Gastroesophageal sphincter (tissue), 3 donors: ENCODE measurements around the gene RHEX.

ENCODE experiments used
- EP300 ChIP-seq: sonication (generic); formaldehyde crosslinking; IDR thresholded peaks from one replicate; pipeline ENCODE4 v1.6.1; 2017; ENCODE audit warnings: antibody characterized with exemption, mild to moderate bottlenecking
- POLR2A ChIP-seq, 2 donors: fragments of 450-650 bp; IDR thresholded peaks; one replicate each; pipeline ENCODE4 v1.6.1; 2017; ENCODE audit warnings: antibody characterized with exemption in 2 of 2, mild to moderate bottlenecking in 2 of 2, moderate library complexity in 1 of 2
- POLR2AphosphoS5 ChIP-seq: sonication (generic); formaldehyde crosslinking; IDR thresholded peaks from one replicate; pipeline ENCODE4 v1.6.1; 2017; ENCODE audit warnings: antibody characterized with exemption
- TF ChIP-seq, protein P1 (sequence below), 4 experiments: fragments of 200-600 bp in 2 of 4; fragments of 450-650 bp in 2 of 4; sonication (generic) in 1 of 4; IDR thresholded peaks; one replicate each; pipeline ENCODE4 v1.5.1; 2017 to 2019; ENCODE audit warnings: antibody characterized with exemption in 4 of 4, mild to moderate bottlenecking in 2 of 4, moderate library complexity in 2 of 4

DNA sequence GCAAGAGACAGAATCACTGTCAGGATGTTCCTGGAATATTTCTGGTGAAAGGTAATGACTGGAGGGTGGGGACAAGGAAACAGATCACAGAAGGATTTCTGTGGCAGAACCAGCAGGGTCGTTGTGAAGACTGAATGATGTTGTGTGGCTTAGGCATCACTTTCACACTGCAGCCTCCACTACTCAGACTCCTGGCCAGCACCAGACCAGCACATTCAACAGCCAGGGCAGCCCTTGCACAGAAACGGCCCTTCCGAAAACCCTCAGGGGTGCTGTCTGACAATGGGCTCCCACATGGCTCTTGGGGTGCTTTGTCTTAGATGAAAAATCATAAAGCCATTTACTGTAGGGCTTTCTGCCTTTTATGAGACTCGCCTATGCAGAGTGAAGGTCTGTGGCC is 46.0 kb upstream of the RHEX start:
- TF ChIP-seq, protein P1, sequence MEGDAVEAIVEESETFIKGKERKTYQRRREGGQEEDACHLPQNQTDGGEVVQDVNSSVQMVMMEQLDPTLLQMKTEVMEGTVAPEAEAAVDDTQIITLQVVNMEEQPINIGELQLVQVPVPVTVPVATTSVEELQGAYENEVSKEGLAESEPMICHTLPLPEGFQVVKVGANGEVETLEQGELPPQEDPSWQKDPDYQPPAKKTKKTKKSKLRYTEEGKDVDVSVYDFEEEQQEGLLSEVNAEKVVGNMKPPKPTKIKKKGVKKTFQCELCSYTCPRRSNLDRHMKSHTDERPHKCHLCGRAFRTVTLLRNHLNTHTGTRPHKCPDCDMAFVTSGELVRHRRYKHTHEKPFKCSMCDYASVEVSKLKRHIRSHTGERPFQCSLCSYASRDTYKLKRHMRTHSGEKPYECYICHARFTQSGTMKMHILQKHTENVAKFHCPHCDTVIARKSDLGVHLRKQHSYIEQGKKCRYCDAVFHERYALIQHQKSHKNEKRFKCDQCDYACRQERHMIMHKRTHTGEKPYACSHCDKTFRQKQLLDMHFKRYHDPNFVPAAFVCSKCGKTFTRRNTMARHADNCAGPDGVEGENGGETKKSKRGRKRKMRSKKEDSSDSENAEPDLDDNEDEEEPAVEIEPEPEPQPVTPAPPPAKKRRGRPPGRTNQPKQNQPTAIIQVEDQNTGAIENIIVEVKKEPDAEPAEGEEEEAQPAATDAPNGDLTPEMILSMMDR (IDR thresholded peaks at IDR 0.05): no peak
- TF ChIP-seq POLR2A (IDR thresholded peaks at IDR 0.05) (no peak), EP300 (no peak), POLR2AphosphoS5 (no peak)
